Activated naive CD8-positive, alpha-beta T cell treated with anti-CD3 and anti-CD28 coated beads, Interleukin-2, amount 50 U/mL, for 24 hours (primary cell): ENCODE data around the gene SERPINC1.
"Not testable (repeated sequence)": the region's sequence is repeated elsewhere in the genome, so short reads cannot be mapped to it uniquely, and the experiment has no call there.

ENCODE experiments used
- ATAC-seq: fragments of 150-1000 bp; cut with Tn5 transposase; one replicate; pipeline ENCODE4 v1.10.0; 2021
- DNase-seq: peaks from one replicate; pipeline ENCODE4 v3.0.0; 2021
- H3K27ac Mint-ChIP-seq: one replicate; pipeline ENCODE4 v1.8.0; 2021; ENCODE audit warnings: mild to moderate bottlenecking, mixed read lengths
- H3K27me3 Mint-ChIP-seq: one replicate; pipeline ENCODE4 v1.8.0; 2021; ENCODE audit warnings: mixed read lengths
- H3K36me3 Mint-ChIP-seq: one replicate; pipeline ENCODE4 v1.8.0; 2021; ENCODE audit warnings: low read depth, mixed read lengths
- H3K4me1 Mint-ChIP-seq: one replicate; pipeline ENCODE4 v1.8.0; 2021; ENCODE audit warnings: mixed read lengths
- H3K4me3 Mint-ChIP-seq: one replicate; pipeline ENCODE4 v1.8.0; 2021; ENCODE audit warnings: mild to moderate bottlenecking, moderate library complexity, mixed read lengths
- H3K9me3 Mint-ChIP-seq: one replicate; pipeline ENCODE4 v1.8.0; 2021; ENCODE audit warnings: mixed read lengths

SERPINC1 gene

DNA sequence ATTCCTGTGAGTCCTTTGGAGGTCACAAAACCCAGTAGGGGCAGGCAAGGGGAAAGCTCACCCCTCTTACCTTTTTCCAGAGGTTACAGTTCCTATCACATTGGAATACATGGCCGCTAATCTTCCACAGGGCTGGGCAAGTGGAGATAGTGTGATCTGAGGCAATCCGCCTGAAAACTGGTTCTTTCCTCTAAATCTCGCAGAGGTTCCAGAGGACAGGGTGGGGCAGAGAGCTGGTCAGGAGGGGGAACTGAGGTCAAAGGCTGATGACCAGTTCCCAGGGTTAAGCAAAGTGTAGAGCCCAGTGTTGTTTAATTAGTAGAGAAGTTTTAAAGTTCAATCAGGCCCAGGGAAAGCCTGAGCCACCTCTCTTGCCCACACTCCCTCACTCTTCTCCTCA, at the start of gene SERPINC1:
Gene SERPINC1, minus strand, starts transcription at position 179 of the 400 bp plus-strand sequence. Its CDS starts 68 bp downstream, at position 111.
- no peak for DNase-seq
- H3K4me3 Mint-ChIP-seq, result no peak within 1 kb of the TSS

DNA sequence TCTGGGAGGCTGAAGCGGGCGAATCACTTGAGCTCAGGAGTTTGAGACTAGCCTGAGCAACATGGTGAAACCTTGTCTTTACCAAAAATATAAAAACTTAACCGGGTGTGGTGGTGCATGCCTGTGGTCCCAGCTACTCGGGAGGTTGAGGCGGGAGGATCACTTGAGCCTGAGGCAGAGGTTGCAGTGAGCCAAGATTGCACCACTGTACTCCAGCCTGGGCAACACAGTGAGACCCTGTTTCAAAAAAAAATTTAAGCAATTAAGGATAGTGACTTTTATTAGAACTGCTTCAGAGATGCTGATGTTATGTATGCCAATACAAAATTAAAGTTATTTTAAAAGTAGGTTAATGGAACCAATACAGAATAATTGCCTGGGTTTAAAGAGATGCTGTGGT, 48.8 kb upstream of the SERPINC1 start:
- not testable (repeated sequence) for H3K4me1 Mint-ChIP-seq, H3K27ac Mint-ChIP-seq, H3K9me3 Mint-ChIP-seq, H3K27me3 Mint-ChIP-seq, H3K4me3 Mint-ChIP-seq, DNase-seq, ATAC-seq
- H3K36me3 Mint-ChIP-seq, result peaks cover 38% of the 10 kb centered on the region

More for the DNA sequence above, at the start of gene SERPINC1:
- no peak within 1 kb of the TSS for H3K27ac Mint-ChIP-seq
- no peaks in the 10 kb centered on the region for H3K36me3 Mint-ChIP-seq
- ATAC-seq, result no peak
- no peaks in the 10 kb centered on the region for H3K4me1 Mint-ChIP-seq
- no peaks in the 10 kb centered on the region for H3K9me3 Mint-ChIP-seq
- no peaks in the 10 kb centered on the region for H3K27me3 Mint-ChIP-seq

DNA sequence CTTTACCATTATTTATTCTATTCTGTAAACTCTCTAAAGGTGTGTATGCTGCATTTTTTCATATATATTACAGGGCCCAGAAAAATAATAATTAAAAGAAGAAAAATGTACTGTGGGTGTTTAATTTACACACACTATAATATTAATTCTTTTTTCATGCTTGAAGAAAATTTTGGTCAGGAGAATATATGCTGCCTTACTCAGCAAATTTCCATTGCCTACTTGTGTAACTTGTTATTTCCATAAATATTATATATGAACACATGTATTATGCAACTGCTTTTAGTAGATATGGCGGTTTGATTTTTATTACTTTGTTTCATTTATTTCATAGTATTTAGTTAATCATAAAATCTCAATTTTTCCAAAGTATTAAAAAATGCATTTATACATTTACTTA, 46.4 kb upstream of the SERPINC1 start:
- no peaks in the 10 kb centered on the region for H3K9me3 Mint-ChIP-seq
- no peaks in the 10 kb centered on the region for H3K27me3 Mint-ChIP-seq
- H3K4me3 Mint-ChIP-seq, result no peak overlapping the region
- DNase-seq (no peak), ATAC-seq (no peak)
- H3K4me1 Mint-ChIP-seq, result no peaks in the 10 kb centered on the region
- peaks cover 37% of the 10 kb centered on the region for H3K36me3 Mint-ChIP-seq
- no peak overlapping the region for H3K27ac Mint-ChIP-seq

- Mint-ChIP-seq H3K27ac (no peak overlapping the region), H3K36me3 (peaks cover 32% of the 10 kb centered on the region), H3K4me3 (no peak overlapping the region), H3K9me3 (no peaks in the 10 kb centered on the region), H3K27me3 (no peaks in the 10 kb centered on the region), H3K4me1 (no peaks in the 10 kb centered on the region)
- ATAC-seq (no peak), DNase-seq (no peak)
Measured at GRCh38 chr1:173960625-173961024, 43.5 kb upstream of the SERPINC1 start.

GRCh38 chr1:173954179-173954578, 37.1 kb upstream of the SERPINC1 start:
- no peak overlapping the region for H3K4me3 Mint-ChIP-seq
- H3K27me3 Mint-ChIP-seq, result no peaks in the 10 kb centered on the region
- H3K4me1 Mint-ChIP-seq, result peaks cover 18% of the 10 kb centered on the region
- H3K36me3 Mint-ChIP-seq, result peaks cover 40% of the 10 kb centered on the region
- ATAC-seq (peak; percentile 63), DNase-seq (no peak)
- H3K9me3 Mint-ChIP-seq, result no peaks in the 10 kb centered on the region
- no peak overlapping the region for H3K27ac Mint-ChIP-seq

DNA sequence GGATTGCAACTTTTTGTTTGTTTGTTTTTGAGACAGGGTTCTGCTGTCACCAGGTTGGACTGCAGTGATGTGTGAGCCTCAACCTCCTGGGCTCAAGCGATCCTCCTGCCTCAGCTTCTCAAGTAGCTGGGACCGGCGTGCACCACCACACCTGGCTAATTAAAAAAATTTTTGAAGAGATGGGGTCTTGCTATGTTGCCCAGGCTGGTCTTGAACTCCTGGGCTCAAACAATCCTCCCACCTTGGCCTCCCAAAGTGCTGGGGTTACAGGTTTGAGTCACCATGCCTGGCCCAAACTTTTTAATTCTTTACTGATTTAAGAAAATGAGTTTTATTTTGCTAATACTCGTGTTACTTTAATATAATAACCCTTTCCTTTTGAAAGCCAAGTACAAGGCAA, 31.5 kb upstream of the SERPINC1 start:
- Mint-ChIP-seq H3K27ac (no peak overlapping the region), H3K4me3 (no peak overlapping the region), H3K9me3 (no peaks in the 10 kb centered on the region), H3K36me3 (peaks cover 40% of the 10 kb centered on the region), H3K27me3 (no peaks in the 10 kb centered on the region), H3K4me1 (peaks cover 11% of the 10 kb centered on the region)
- ATAC-seq (no peak), DNase-seq (no peak)

DNA sequence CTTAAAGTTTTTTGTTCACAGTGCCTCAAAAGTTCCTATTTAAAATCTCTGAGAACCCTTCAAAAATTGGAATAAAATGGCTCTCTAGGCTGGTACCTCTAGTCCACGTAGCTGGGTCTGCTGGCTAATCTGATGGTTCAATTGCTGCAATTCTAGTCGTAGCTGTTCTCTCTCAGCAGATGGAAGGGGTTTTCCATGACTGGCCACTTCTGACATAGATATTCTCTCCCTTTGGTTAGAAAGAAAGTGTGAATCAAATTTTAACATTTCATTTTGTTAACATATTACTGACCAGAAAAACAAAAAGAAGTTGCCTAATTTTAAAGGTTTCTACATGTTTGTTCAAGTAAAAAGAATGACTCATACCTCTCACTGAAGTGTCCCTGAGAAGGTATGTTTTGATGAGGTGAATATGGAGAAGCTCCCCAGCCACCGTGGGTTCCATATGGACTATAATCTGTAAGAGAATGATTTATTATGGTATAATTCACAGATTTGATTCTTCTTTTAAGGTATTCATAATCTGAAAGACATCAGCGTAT, 29.3 kb upstream of the SERPINC1 start:
- Mint-ChIP-seq H3K9me3 (no peaks in the 10 kb centered on the region), H3K4me3 (no peak overlapping the region), H3K4me1 (no peaks in the 10 kb centered on the region), H3K27me3 (no peaks in the 10 kb centered on the region), H3K27ac (peak overlapping the region; percentile 7), H3K36me3 (peaks cover 40% of the 10 kb centered on the region)
- DNase-seq (no peak), ATAC-seq (no peak)

- no peaks in the 10 kb centered on the region for H3K27me3 Mint-ChIP-seq
- H3K36me3 Mint-ChIP-seq, result peaks cover 25% of the 10 kb centered on the region
- ATAC-seq, result no peak
- H3K27ac Mint-ChIP-seq, result no peak overlapping the region
- H3K4me3 Mint-ChIP-seq, result no peak overlapping the region
- H3K9me3 Mint-ChIP-seq, result no peaks in the 10 kb centered on the region
- no peak for DNase-seq
- peaks cover 10% of the 10 kb centered on the region for H3K4me1 Mint-ChIP-seq
Measured at GRCh38 chr1:173937062-173937461, 19.9 kb upstream of the SERPINC1 start.

- H3K36me3 Mint-ChIP-seq, result peaks cover 28% of the 10 kb centered on the region
- no peaks in the 10 kb centered on the region for H3K9me3 Mint-ChIP-seq
- peaks cover 10% of the 10 kb centered on the region for H3K4me1 Mint-ChIP-seq
- H3K4me3 Mint-ChIP-seq, result no peak overlapping the region
- ATAC-seq, result peak; percentile 43
- no peaks in the 10 kb centered on the region for H3K27me3 Mint-ChIP-seq
- no peak for DNase-seq
- H3K27ac Mint-ChIP-seq, result peak overlapping the region; percentile 13
Measured at GRCh38 chr1:173934440-173934839, 17.3 kb upstream of the SERPINC1 start.

- H3K36me3 Mint-ChIP-seq, H3K9me3 Mint-ChIP-seq, ATAC-seq, DNase-seq, H3K4me3 Mint-ChIP-seq, H3K27me3 Mint-ChIP-seq, H3K27ac Mint-ChIP-seq: not testable (repeated sequence)
- peaks cover 10% of the 10 kb centered on the region for H3K4me1 Mint-ChIP-seq
Measured at GRCh38 chr1:173930541-173930940, 13.4 kb upstream of the SERPINC1 start.

DNA sequence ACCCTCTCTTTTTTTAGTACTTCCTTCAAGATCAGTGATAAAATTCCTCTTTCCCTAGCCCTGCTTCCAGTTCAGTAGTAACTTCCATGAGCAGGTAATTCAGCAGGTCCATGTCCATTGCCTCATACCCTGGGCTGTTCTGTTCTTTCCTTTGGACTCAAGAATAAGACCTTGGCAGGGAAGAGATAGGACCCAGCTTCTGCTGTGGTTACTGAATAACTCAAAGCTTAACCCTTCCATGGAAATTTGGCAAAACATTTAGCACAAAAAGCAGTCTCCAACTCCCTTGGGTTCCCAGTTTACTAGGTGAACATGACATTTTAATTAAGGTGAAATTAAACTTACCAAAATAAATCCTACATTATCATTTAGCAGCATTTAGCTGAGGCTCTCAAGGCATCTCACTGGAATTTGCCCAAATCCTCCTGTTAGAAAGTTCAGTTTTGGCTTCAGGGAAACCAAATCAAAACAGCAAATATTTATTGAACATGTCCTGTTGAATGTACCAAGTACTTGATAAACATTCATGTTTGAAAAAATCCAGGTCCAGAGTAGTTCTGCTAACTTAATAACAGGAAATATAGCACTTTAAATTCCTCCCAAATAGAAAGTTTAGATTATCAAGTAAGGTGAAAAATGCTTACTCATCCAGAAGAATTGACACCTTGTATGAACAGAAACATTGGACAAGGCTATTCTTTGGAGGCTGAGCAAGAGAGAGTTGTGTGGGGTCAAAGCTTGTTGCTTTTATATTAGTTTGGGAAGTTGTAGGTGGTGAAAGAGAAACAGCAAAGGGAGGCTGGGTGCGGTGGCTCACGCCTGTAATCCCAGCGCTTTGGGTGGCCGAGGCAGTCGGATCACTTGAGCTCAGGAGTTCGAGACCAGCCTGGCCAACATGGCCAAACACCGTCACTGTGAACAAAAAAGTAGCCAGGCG, 8.4 kb upstream of the SERPINC1 start:
- Mint-ChIP-seq H3K27me3 (no peaks in the 10 kb centered on the region), H3K36me3 (peaks cover 4% of the 10 kb centered on the region), H3K27ac (no peak overlapping the region), H3K4me1 (no peaks in the 10 kb centered on the region), H3K4me3 (no peak overlapping the region), H3K9me3 (no peaks in the 10 kb centered on the region)
- DNase-seq (no peak), ATAC-seq (no peak)

DNA sequence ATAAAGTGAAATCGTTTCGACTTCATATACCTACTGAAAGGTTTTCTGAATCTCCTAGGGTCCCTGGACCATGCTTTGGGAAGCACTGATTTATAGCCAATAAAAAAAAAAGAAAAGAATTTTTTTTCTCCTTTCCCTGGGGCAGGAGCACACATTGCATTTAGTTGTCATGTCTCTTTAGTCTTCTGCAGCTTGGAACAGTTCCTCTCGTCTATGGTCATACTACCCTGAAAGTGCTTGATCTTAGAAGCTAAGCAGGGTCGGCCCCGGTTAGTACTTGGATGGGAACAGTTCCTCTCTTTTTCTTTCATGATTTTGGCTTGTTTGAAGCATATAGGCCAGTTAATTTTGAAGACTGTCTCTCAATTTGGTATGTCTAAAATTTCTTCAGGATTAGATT, 3.7 kb upstream of the SERPINC1 start:
- Mint-ChIP-seq H3K27me3 (no peaks in the 10 kb centered on the region), H3K4me1 (no peaks in the 10 kb centered on the region), H3K27ac (no peak overlapping the region), H3K36me3 (no peaks in the 10 kb centered on the region), H3K9me3 (no peaks in the 10 kb centered on the region), H3K4me3 (no peak overlapping the region)
- DNase-seq, result no peak
- no peak for ATAC-seq

DNA sequence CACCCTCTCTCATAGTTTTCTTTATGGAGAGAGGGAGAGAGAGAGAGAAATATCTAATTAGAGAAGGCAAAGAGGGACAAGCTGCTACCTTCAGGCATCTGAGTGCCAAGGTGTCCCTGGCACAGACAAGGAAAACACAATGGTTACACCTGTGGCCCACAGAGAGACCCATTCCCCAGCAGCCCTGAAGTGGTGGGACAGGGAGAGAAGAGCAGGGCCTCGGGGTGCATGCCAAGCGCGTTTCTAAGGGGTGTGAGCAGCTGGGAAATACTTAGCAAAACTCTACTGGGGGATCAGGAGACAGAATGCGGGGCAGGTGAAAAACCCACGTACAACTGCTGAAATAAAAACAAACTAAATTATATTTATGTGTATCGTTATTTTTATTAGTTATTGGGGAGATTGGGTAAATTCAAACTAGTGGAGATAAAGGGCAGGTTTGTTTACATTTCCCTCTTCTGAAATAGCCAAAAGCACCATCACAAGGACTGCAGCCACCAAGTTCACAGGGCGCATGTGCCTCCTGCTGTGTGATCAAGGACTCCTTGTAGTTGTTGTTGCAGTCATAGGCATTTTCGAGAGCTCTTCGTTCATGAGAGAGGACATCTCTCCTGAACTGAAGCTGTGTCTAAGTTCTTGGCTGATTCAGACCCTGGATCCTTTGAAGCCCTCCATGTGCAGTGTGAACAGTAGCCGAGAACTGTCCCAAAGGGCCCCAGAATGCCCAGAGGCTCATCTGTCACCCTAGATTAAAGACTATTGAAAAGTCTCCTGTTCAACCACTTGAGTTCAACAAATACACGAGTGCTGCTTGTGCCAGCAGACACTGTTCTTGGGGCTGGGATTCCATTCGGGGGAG, 737 bp upstream of the SERPINC1 start:
- no peak overlapping the region for H3K4me3 Mint-ChIP-seq
- H3K9me3 Mint-ChIP-seq, result no peaks in the 10 kb centered on the region
- H3K27me3 Mint-ChIP-seq, result no peaks in the 10 kb centered on the region
- no peak for ATAC-seq
- no peaks in the 10 kb centered on the region for H3K4me1 Mint-ChIP-seq
- H3K27ac Mint-ChIP-seq, result no peak overlapping the region
- DNase-seq, result no peak
- H3K36me3 Mint-ChIP-seq, result no peaks in the 10 kb centered on the region

DNA sequence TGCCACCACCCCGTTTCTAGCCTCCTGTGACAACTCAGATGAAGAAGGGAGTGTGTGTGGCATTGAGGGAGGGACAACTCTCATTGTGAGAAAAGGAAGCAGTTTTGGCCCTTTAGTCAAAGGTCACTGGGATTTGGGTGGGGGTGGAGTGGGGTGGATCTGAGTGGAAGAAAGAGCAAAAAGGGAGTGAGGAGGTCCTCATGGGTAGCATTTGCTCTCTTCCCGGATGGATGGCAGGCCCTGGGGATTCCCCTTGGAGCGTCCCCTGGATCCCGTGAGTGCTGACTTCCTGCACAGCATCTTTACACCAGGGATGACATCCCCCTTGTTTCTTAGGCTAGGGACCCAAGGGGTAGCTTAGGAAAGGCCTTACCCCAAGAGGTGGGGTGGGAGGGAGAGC, 460 bp downstream of the SERPINC1 start:
- ATAC-seq, result no peak
- Mint-ChIP-seq H3K4me3 (no peak overlapping the region), H3K9me3 (no peaks in the 10 kb centered on the region), H3K36me3 (no peaks in the 10 kb centered on the region), H3K27ac (no peak overlapping the region), H3K4me1 (no peaks in the 10 kb centered on the region), H3K27me3 (no peaks in the 10 kb centered on the region)
- DNase-seq, result no peak
